Muscle layer of duodenum (tissue), 2 donors: Measurements from ENCODE around the gene PTPRR.

Experiments
- H3K27ac ChIP-seq: one replicate; pipeline ENCODE4 v1.7.0; 2013; ENCODE audit warnings: mild to moderate bottlenecking, low read length
- H3K27me3 ChIP-seq: one replicate; pipeline ENCODE4 v1.7.0; 2013; ENCODE audit warnings: low read depth, mild to moderate bottlenecking, control low read depth, low read length
- H3K36me3 ChIP-seq, 2 donors: one replicate each; pipeline ENCODE4 v1.7.0; 2013; ENCODE audit warnings: low read length in 2 of 2, control low read depth in 1 of 2, mild to moderate bottlenecking in 1 of 2; ENCODE audit not compliant: insufficient read depth in 2 of 2, control insufficient read depth in 1 of 2
- H3K4me1 ChIP-seq, 2 donors: one replicate each; pipeline ENCODE4 v1.7.0; 2013; ENCODE audit warnings: low read length in 2 of 2, mild to moderate bottlenecking in 2 of 2, control low read depth in 1 of 2, moderate library complexity in 1 of 2; ENCODE audit not compliant: insufficient read depth in 2 of 2, control insufficient read depth in 1 of 2
- H3K4me3 ChIP-seq, 2 donors: one replicate each; pipeline ENCODE4 v1.7.0; 2013; ENCODE audit warnings: low read length in 2 of 2, low read depth in 1 of 2, mild to moderate bottlenecking in 1 of 2
- H3K9me3 ChIP-seq, 2 donors: one replicate each; pipeline ENCODE4 v1.7.0; 2013; ENCODE audit warnings: low read length in 2 of 2, control low read depth in 1 of 2, mild to moderate bottlenecking in 1 of 2; ENCODE audit not compliant: control insufficient read depth in 1 of 2
- donor health status: healthy.

The PTPRR gene

GRCh38 chr12:70721216-70721615, 199.3 kb downstream of the PTPRR start:
- Histone ChIP-seq H3K4me1 (peaks cover 0 to 6% of the 10 kb centered on the region in 2 donors), H3K36me3 (no peaks in the 10 kb centered on the region), H3K4me3 (no peak overlapping the region), H3K9me3 (no peaks in the 10 kb centered on the region), H3K27ac (no peak overlapping the region), H3K27me3 (no peaks in the 10 kb centered on the region)

GRCh38 chr12:70719672-70720420, 200.7 kb downstream of the PTPRR start:
- Histone ChIP-seq H3K9me3 (no peaks in the 10 kb centered on the region), H3K4me1 (peaks cover 0 to 6% of the 10 kb centered on the region in 2 donors), H3K36me3 (no peaks in the 10 kb centered on the region), H3K4me3 (peak overlapping the region; percentile 38 to 55), H3K27ac (no peak overlapping the region), H3K27me3 (no peaks in the 10 kb centered on the region)

- Histone ChIP-seq H3K4me3 (no peak overlapping the region), H3K27me3 (no peaks in the 10 kb centered on the region), H3K36me3 (no peaks in the 10 kb centered on the region), H3K9me3 (no peaks in the 10 kb centered on the region), H3K4me1 (peaks cover 0 to 6% of the 10 kb centered on the region in 2 donors), H3K27ac (no peak overlapping the region)
Measured at GRCh38 chr12:70719071-70719470, 201.5 kb downstream of the PTPRR start.

- Histone ChIP-seq H3K9me3 (no peaks in the 10 kb centered on the region), H3K36me3 (no peaks in the 10 kb centered on the region), H3K27ac (no peak overlapping the region), H3K4me3 (no peak overlapping the region), H3K4me1 (no peaks in the 10 kb centered on the region), H3K27me3 (no peaks in the 10 kb centered on the region)
Measured at GRCh38 chr12:70711831-70712230, 208.7 kb downstream of the PTPRR start.

- no peaks in the 10 kb centered on the region for H3K36me3 ChIP-seq
Measured at GRCh38 chr12:70709022-70709421, 211.5 kb downstream of the PTPRR start.

GRCh38 chr12:70706611-70707010, 213.9 kb downstream of the PTPRR start:
- Histone ChIP-seq H3K27ac (no peak overlapping the region), H3K36me3 (no peaks in the 10 kb centered on the region), H3K4me3 (no peak overlapping the region), H3K27me3 (no peaks in the 10 kb centered on the region), H3K4me1 (no peaks in the 10 kb centered on the region), H3K9me3 (no peaks in the 10 kb centered on the region)

More at GRCh38 chr12:70709022-70709421, 211.5 kb downstream of the PTPRR start:
- Histone ChIP-seq H3K9me3 (no peaks in the 10 kb centered on the region), H3K4me3 (no peak overlapping the region), H3K27me3 (no peaks in the 10 kb centered on the region), H3K27ac (no peak overlapping the region), H3K4me1 (no peaks in the 10 kb centered on the region)

GRCh38 chr12:70698345-70698744, 222.2 kb downstream of the PTPRR start:
- Histone ChIP-seq H3K9me3 (no peaks in the 10 kb centered on the region), H3K36me3 (no peaks in the 10 kb centered on the region), H3K4me3 (no peak overlapping the region), H3K27ac (no peak overlapping the region), H3K4me1 (no peaks in the 10 kb centered on the region), H3K27me3 (no peaks in the 10 kb centered on the region)

- Histone ChIP-seq H3K36me3 (no peaks in the 10 kb centered on the region), H3K27ac (no peak overlapping the region), H3K4me1 (no peaks in the 10 kb centered on the region), H3K4me3 (no peak overlapping the region), H3K27me3 (no peaks in the 10 kb centered on the region), H3K9me3 (no peaks in the 10 kb centered on the region)
Measured at GRCh38 chr12:70695361-70696023, 225.0 kb downstream of the PTPRR start.

GRCh38 chr12:70692681-70693288, 227.8 kb downstream of the PTPRR start:
- Histone ChIP-seq H3K9me3 (no peaks in the 10 kb centered on the region), H3K27me3 (no peaks in the 10 kb centered on the region), H3K27ac (no peak overlapping the region), H3K4me3 (no peak overlapping the region), H3K4me1 (no peaks in the 10 kb centered on the region), H3K36me3 (no peaks in the 10 kb centered on the region)

- no peak overlapping the region for H3K4me3 ChIP-seq
- H3K36me3 ChIP-seq, result no peaks in the 10 kb centered on the region
- H3K9me3 ChIP-seq, result no peaks in the 10 kb centered on the region
- H3K27me3 ChIP-seq, result no peaks in the 10 kb centered on the region
- no peak overlapping the region for H3K27ac ChIP-seq
- H3K4me1 ChIP-seq, result no peaks in the 10 kb centered on the region
Measured at GRCh38 chr12:70691018-70691672, 229.4 kb downstream of the PTPRR start.

GRCh38 chr12:70686907-70687306, 233.6 kb downstream of the PTPRR start:
- Histone ChIP-seq H3K27me3 (no peaks in the 10 kb centered on the region), H3K27ac (no peak overlapping the region), H3K4me3 (no peak overlapping the region), H3K4me1 (no peaks in the 10 kb centered on the region), H3K36me3 (no peaks in the 10 kb centered on the region), H3K9me3 (no peaks in the 10 kb centered on the region)
